GM12891 (cell line): Measurements from ENCODE around the gene CLCN7.

ENCODE experiments used
- POLR2A ChIP-seq: IDR thresholded peaks from 2 replicates; pipeline ENCODE4 v1.6.1; 2011; ENCODE audit warnings: low read depth, low read length, control low read depth
- POLR2AphosphoS5 ChIP-seq: IDR thresholded peaks from 2 replicates; pipeline ENCODE4 v1.6.1; 2011; ENCODE audit warnings: low read depth, low read length, control low read depth
- SPI1 ChIP-seq: IDR thresholded peaks from 2 replicates; pipeline ENCODE4 v1.6.1; 2011; ENCODE audit warnings: low read depth, low read length, control low read depth

DNA sequence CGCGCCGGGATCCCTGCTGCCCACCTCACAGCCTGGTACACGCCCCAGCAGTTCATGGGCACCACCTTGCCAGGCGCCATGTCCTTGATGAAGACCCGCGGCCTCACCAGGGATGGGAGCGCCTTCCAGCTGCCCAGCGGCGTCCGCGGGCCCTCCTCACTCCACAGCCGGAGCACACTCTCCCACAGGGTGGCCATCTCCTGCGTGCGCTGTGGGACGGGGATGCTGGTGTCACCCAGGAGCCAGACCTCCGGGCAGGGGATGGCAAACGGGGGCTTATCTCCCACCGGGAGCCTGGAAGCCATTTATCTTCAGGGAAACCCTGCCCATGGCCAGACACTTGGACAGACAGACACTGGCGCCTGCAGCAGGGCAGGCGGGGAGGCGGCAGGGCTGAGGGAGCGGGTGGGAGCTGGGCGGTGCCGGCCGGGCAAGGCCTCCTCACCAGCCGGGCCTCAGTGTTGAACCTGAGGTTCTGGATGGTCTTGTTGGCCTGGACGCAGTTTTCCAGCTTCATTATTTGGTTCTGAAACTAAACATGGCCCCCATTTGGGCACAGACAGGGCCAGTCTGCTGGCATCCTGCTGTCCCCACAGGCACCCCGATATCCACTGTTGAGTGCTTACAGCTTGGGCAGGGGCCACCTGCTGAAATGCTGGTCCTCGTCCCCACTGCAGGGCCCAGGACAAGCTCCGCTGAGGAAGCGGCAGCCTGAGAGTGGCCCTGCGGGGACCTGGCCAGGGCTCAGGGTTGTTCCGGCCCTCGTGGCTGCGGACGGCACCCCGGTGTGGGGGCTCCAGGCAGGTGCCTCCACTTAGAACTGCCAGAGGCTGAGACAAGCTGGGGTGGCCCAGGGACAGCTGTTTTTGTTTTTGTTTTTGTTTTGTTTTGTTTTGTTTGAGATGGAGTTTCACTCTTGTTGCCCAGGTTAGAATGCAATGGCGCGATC, 39.9 kb downstream of the CLCN7 start:
- TF ChIP-seq POLR2A (no peak), POLR2AphosphoS5 (no peak), SPI1 (no peak)
